ENCODE measurements around the gene FADS3.

The FADS3 gene

DNA sequence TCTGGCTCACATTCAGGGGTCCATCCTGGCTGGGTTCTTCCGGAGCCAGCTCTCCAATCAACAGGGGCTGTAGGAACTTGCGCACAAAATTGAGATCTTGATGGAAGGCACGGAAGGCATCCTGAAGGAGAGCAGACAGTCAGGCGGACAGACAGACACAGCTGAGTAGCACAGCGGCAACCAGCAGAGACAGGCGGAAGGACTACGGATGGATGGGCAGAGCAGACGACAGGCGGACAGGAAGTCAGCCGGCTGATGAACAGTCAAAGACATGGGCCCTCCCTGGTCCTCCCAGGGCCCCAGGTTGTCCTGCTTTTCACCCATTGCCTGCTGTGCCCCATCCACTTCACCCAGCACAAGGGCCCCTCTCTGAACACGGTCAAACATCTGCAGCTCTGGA, 11.3 kb downstream of the FADS3 start (continued):
- no peak for TF ChIP-seq CSRNP3 (CRISPR knock-in tag; IDR thresholded peaks at IDR 0.05)

- ATAC-seq = no peak
- TF ChIP-seq PATZ1 (CRISPR knock-in tag; IDR thresholded peaks at IDR 0.05; ENCODE audit: borderline replicate concordance) (no peak), CSRNP3 (CRISPR knock-in tag; IDR thresholded peaks at IDR 0.05) (no peak), TOX (CRISPR knock-in tag; IDR thresholded peaks at IDR 0.05; ENCODE audit: borderline replicate concordance) (no peak), ZNF8 (CRISPR knock-in tag; IDR thresholded peaks at IDR 0.05) (no peak), ZNF70 (CRISPR knock-in tag; IDR thresholded peaks at IDR 0.05) (no peak), ZFP3 (CRISPR knock-in tag; IDR thresholded peaks at IDR 0.05) (no peak), CREB5 (CRISPR knock-in tag; IDR thresholded peaks at IDR 0.05; ENCODE audit: low read depth) (no peak), SNAI2 (CRISPR knock-in tag; IDR thresholded peaks at IDR 0.05) (no peak), TCF4 (CRISPR knock-in tag; IDR thresholded peaks at IDR 0.05; ENCODE audit: borderline replicate concordance) (no peak), ZC3H10 (CRISPR knock-in tag; IDR thresholded peaks at IDR 0.05) (no peak), ESRRG (CRISPR knock-in tag; IDR thresholded peaks at IDR 0.05) (no peak), BACH2 (CRISPR knock-in tag; IDR thresholded peaks at IDR 0.05; ENCODE audit: borderline replicate concordance) (no peak), CSDC2 (CRISPR knock-in tag; IDR thresholded peaks at IDR 0.05) (no peak), ZNF565 (CRISPR knock-in tag; conservative IDR thresholded peaks at IDR 0.05; ENCODE audit: low read depth) (no peak), ARNTL (CRISPR knock-in tag; IDR thresholded peaks at IDR 0.05; ENCODE audit: borderline replicate concordance, low read depth) (no peak), ISL1 (CRISPR knock-in tag; IDR thresholded peaks at IDR 0.05) (no peak), POU6F1 (CRISPR knock-in tag; IDR thresholded peaks at IDR 0.05; ENCODE audit: borderline replicate concordance, low read depth) (no peak)
- TF ChIP-seq, protein P1, sequence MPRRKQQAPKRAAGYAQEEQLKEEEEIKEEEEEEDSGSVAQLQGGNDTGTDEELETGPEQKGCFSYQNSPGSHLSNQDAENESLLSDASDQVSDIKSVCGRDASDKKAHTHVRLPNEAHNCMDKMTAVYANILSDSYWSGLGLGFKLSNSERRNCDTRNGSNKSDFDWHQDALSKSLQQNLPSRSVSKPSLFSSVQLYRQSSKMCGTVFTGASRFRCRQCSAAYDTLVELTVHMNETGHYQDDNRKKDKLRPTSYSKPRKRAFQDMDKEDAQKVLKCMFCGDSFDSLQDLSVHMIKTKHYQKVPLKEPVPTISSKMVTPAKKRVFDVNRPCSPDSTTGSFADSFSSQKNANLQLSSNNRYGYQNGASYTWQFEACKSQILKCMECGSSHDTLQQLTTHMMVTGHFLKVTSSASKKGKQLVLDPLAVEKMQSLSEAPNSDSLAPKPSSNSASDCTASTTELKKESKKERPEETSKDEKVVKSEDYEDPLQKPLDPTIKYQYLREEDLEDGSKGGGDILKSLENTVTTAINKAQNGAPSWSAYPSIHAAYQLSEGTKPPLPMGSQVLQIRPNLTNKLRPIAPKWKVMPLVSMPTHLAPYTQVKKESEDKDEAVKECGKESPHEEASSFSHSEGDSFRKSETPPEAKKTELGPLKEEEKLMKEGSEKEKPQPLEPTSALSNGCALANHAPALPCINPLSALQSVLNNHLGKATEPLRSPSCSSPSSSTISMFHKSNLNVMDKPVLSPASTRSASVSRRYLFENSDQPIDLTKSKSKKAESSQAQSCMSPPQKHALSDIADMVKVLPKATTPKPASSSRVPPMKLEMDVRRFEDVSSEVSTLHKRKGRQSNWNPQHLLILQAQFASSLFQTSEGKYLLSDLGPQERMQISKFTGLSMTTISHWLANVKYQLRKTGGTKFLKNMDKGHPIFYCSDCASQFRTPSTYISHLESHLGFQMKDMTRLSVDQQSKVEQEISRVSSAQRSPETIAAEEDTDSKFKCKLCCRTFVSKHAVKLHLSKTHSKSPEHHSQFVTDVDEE (CRISPR knock-in tag; IDR thresholded peaks at IDR 0.05) = no peak
Observed at GRCh38 chr11:61879152-61879551, 12.2 kb downstream of the FADS3 start.

DNA sequence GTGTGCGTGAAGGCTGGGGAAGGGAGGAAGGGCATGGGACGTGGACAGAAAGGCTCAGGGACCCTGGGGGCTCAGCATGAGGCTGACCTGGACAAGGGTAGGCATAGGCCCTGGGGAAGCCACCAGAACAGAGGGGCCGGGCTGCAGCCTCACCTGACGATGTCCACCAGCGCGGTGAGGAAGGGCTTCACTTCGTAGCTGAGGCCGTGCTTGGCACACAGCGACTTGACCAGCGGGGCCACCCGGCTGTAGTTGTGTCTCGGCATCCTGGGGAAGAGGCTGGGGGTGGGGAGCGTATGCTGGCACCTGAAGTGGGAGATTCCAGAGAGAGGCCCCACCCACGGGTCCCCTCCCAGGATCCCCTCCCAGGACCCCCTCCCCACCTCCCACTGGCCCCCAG, 15.6 kb downstream of the FADS3 start:
- TF ChIP-seq ZFP3 (CRISPR knock-in tag; IDR thresholded peaks at IDR 0.05) (no peak), ISL1 (CRISPR knock-in tag; IDR thresholded peaks at IDR 0.05) (no peak), CSRNP3 (CRISPR knock-in tag; IDR thresholded peaks at IDR 0.05) (no peak)
- no peak for ATAC-seq
